Keratinocyte (primary cell): Measurements from ENCODE around the gene FAM236A. TPM values are rescaled to one million over a fixed set of nuclear protein-coding genes. Genes with fewer than 3 reads are reported as not detected.
"Not testable (repeated sequence)": the region's sequence is repeated elsewhere in the genome, so short reads cannot be mapped to it uniquely, and the experiment has no call there.

ENCODE experiments used
- DNase-seq: peaks from one replicate; pipeline ENCODE4 v3.0.0-alpha.2; 2011; ENCODE audit warnings: low read depth, missing footprints, low spot score
- FAIRE-seq: peaks from 2 replicates; lab custom pipeline; 2011; peaks lifted over from hg19 to GRCh38; lab: Jason Lieb, UNC
- H2AFZ ChIP-seq: 2 replicates; pipeline ENCODE4 v1.6.0; 2012; ENCODE audit warnings: low read length, control low read depth, inconsistent platforms; ENCODE audit not compliant: control insufficient read depth
- H3K27ac ChIP-seq: 2 replicates; pipeline ENCODE4 v1.5.1; 2011; ENCODE audit warnings: low read length; ENCODE audit not compliant: control insufficient read depth, insufficient read depth
- H3K27me3 ChIP-seq: 3 replicates; pipeline ENCODE4 v1.6.0; 2011; ENCODE audit warnings: low read length; ENCODE audit not compliant: control insufficient read depth, insufficient read depth; ENCODE audit errors: extremely low read depth
- H3K36me3 ChIP-seq, 2 experiments: 2 replicates in 1 of 2; 3 replicates in 1 of 2; pipeline ENCODE4 v1.5.1; 2011; ENCODE audit warnings: low read length in 2 of 2, mild to moderate bottlenecking in 1 of 2; ENCODE audit not compliant: control insufficient read depth in 2 of 2, insufficient read depth in 2 of 2; ENCODE audit errors: extremely low read depth in 1 of 2
- H3K4me1 ChIP-seq: 3 replicates; pipeline ENCODE4 v1.5.1; 2011; ENCODE audit warnings: low read length; ENCODE audit not compliant: control insufficient read depth, insufficient read depth; ENCODE audit errors: extremely low read depth
- H3K4me2 ChIP-seq: 3 replicates; pipeline ENCODE4 v1.6.0; 2011; ENCODE audit warnings: low read depth, low read length; ENCODE audit not compliant: control insufficient read depth, insufficient read depth; ENCODE audit errors: extremely low read depth
- H3K4me3 ChIP-seq, 3 experiments: fragments of 200-600 bp in 1 of 3; sonication (generic) in 1 of 3; 2 replicates in 2 of 3; 3 replicates in 1 of 3; pipeline ENCODE4 v1.5.1; 2011 to 2016; ENCODE audit warnings: low read length in 3 of 3, mild to moderate bottlenecking in 3 of 3, control low read depth in 2 of 3, inconsistent platforms in 1 of 3, low read depth in 1 of 3, mixed read lengths in 1 of 3, mixed run types in 1 of 3, moderate library complexity in 1 of 3; ENCODE audit not compliant: control insufficient read depth in 2 of 3, insufficient read depth in 2 of 3; ENCODE audit errors: extremely low read depth in 1 of 3
- H3K79me2 ChIP-seq: 2 replicates; pipeline ENCODE4 v1.6.0; 2012; ENCODE audit warnings: low read length; ENCODE audit not compliant: control insufficient read depth, insufficient read depth
- H3K9ac ChIP-seq: 3 replicates; pipeline ENCODE4 v1.6.0; 2011; ENCODE audit warnings: low read length; ENCODE audit not compliant: control insufficient read depth, insufficient read depth; ENCODE audit errors: extremely low read depth
- H3K9me1 ChIP-seq: 3 replicates; pipeline ENCODE4 v1.6.0; 2011; ENCODE audit warnings: low read length; ENCODE audit not compliant: control insufficient read depth, insufficient read depth; ENCODE audit errors: extremely low read depth
- H3K9me3 ChIP-seq: 2 replicates; pipeline ENCODE4 v1.5.1; 2012; ENCODE audit warnings: low read depth, low read length; ENCODE audit not compliant: control insufficient read depth
- H4K20me1 ChIP-seq: 3 replicates; pipeline ENCODE4 v1.6.0; 2011; ENCODE audit warnings: low read length; ENCODE audit not compliant: control insufficient read depth, insufficient read depth; ENCODE audit errors: extremely low read depth
- dilution Hi-C: fragments of 300-500 bp; cut with MboI; formaldehyde crosslinking; loops from one replicate; pipeline ENCODE4 v1.7.0; 2020; ENCODE audit warnings: low sequenced_read_pairs; ENCODE audit not compliant: extremely low pct_ligation_motif_present
- polyA minus RNA-seq, 3 experiments: library from RNA; depleted of rRNA, polyadenylated mRNA; stranded (reverse); fragments of >200 nt; gene quantifications; 1 replicate in 1 of 3; 2 replicates in 1 of 3; 3 replicates in 1 of 3; pipeline ENCODE4 v1.2.3, GENCODE V29; 2011
- polyA plus RNA-seq, 5 experiments: library from polyadenylated mRNA; depleted of rRNA in 3 of 5; stranded (reverse) in 3 of 5; stranded (forward) in 1 of 5; unstranded in 1 of 5; fragments of >200 nt; gene quantifications; 1 replicate in 1 of 5; 2 replicates in 3 of 5; 3 replicates in 1 of 5; pipeline versions ENCODE4 v1.2.1 to v1.2.3, GENCODE V29; 2011 to 2012; ENCODE audit warnings: missing spikeins in 2 of 5, low read depth in 1 of 5, low replicate concordance in 1 of 5

FAM236A gene
- not detected in 3 replicates for polyA plus RNA-seq
- polyA plus RNA-seq (2011; ENCODE audit: low read depth) = not detected
- not detected in 2 replicates for polyA plus RNA-seq (2011; cell fraction: cytosol; rRNA removed)
- not detected in 2 replicates for polyA plus RNA-seq (2011; cell fraction: nucleus; rRNA removed)
- not detected in 2 replicates for polyA plus RNA-seq (2012; ENCODE audit: low replicate concordance)
- polyA minus RNA-seq = not detected in 3 replicates
- not detected for polyA minus RNA-seq (2011; cell fraction: cytosol; rRNA and poly(A)+ RNA removed)
- not detected in 2 replicates for polyA minus RNA-seq (2011; cell fraction: nucleus; rRNA and poly(A)+ RNA removed)

DNA sequence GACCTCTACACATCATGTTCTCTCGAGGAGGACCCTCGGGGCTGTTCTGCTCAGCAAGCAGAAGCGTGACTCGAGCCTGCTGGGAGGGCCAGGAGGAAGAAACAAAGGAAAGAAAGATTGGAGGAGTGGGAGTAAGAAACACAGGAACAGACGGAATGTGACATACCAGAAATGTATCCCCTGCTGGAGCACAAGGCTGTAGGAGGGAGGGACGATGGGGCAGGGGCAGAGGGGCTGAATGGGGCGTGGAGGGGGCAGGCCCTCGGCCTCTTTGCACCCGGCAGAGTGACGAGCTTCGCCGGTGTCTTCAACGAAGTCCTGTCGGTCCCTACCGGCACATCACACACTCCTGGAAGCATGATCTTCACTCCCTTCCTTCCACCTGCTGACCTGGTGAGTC is at the start of gene FAM236A:
Gene FAM236A, plus strand, starts transcription at position 301 of the 400 bp plus-strand sequence. Its CDS starts 57 bp downstream, at position 358.
- H3K36me3 ChIP-seq, H3K9me1 ChIP-seq, H3K4me1 ChIP-seq, DNase-seq, H3K27me3 ChIP-seq, H3K4me3 ChIP-seq, H3K27ac ChIP-seq, H2AFZ ChIP-seq, FAIRE-seq, H4K20me1 ChIP-seq, H3K9me3 ChIP-seq, dilution Hi-C loops, H3K4me2 ChIP-seq, H3K79me2 ChIP-seq, H3K9ac ChIP-seq: not testable (repeated sequence)

- dilution Hi-C loops, H3K9me3 ChIP-seq, H3K4me2 ChIP-seq, H3K9ac ChIP-seq, H3K27ac ChIP-seq, H2AFZ ChIP-seq, H4K20me1 ChIP-seq, H3K4me3 ChIP-seq, FAIRE-seq, H3K9me1 ChIP-seq, DNase-seq, H3K27me3 ChIP-seq, H3K4me1 ChIP-seq, H3K79me2 ChIP-seq, H3K36me3 ChIP-seq: not testable (repeated sequence)
These were observed 48.3 kb upstream of the FAM236A start for GRCh38 chrX:72889740-72890139.

GRCh38 chrX:72912315-72912714 is 25.7 kb upstream of the FAM236A start, which contains the start of gene FAM236C:
TSS of gene FAM236C (plus strand) at chrX:72912615. CDS start at chrX:72912715, 100 bp downstream.
- H3K4me1 ChIP-seq, DNase-seq, H3K4me2 ChIP-seq, H4K20me1 ChIP-seq, H3K36me3 ChIP-seq, H3K9me1 ChIP-seq, H2AFZ ChIP-seq, H3K27me3 ChIP-seq, FAIRE-seq, H3K9me3 ChIP-seq, H3K9ac ChIP-seq, H3K27ac ChIP-seq, dilution Hi-C loops, H3K79me2 ChIP-seq, H3K4me3 ChIP-seq: not testable (repeated sequence)

GRCh38 chrX:72916096-72916495 is 21.9 kb upstream of the FAM236A start:
- H3K9me1 ChIP-seq, H3K27ac ChIP-seq, H2AFZ ChIP-seq, H3K36me3 ChIP-seq, H3K4me3 ChIP-seq, FAIRE-seq, H3K4me2 ChIP-seq, H3K79me2 ChIP-seq, H3K27me3 ChIP-seq, dilution Hi-C loops, H3K4me1 ChIP-seq, H4K20me1 ChIP-seq, H3K9me3 ChIP-seq, DNase-seq, H3K9ac ChIP-seq: not testable (repeated sequence)

DNA sequence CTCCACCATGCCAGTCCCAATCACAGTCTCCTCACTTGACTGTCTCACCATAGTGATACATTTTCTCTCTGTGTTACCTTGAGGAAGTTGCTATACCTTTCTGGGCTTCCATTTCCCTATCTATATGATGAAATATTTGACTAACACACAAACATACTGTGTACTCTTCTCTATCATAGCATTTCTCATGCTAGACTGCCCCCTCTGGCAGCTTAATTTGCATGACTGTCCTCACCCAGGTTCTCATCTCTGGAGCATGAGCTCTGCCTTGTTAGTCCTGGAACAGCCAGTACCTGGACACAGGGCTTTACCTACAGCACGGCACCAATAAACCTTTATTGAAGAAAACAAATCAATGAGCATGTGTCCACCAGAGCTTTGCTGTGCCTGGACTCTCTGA is 5.7 kb upstream of the FAM236A start:
- H3K4me3 ChIP-seq, dilution Hi-C loops, H3K27ac ChIP-seq, H3K9me3 ChIP-seq, H3K4me1 ChIP-seq, H3K9me1 ChIP-seq, H2AFZ ChIP-seq, H3K27me3 ChIP-seq, H4K20me1 ChIP-seq, H3K79me2 ChIP-seq, FAIRE-seq, H3K4me2 ChIP-seq, H3K36me3 ChIP-seq, H3K9ac ChIP-seq, DNase-seq: not testable (repeated sequence)
